HEK293T (cell line): ENCODE data around the gene HECTD1.

Experiments used
- ELF4 ChIP-seq: fragments of 450-650 bp; IDR thresholded peaks from 2 replicates; pipeline ENCODE4 v1.6.1; 2017; ENCODE audit warnings: antibody characterized with exemption
- FOXK2 ChIP-seq: fragments of 450-650 bp; IDR thresholded peaks from 2 replicates; pipeline ENCODE4 v1.6.1; 2016; ENCODE audit warnings: mild to moderate bottlenecking
- FOXM1 ChIP-seq: fragments of 450-650 bp; IDR thresholded peaks from 2 replicates; pipeline ENCODE4 v1.6.1; 2017; ENCODE audit warnings: mild to moderate bottlenecking, borderline replicate concordance
- LEF1 ChIP-seq: fragments of 450-650 bp; IDR thresholded peaks from 2 replicates; pipeline ENCODE4 v1.6.1; 2017; ENCODE audit warnings: mild to moderate bottlenecking, borderline replicate concordance
- TARDBP ChIP-seq: fragments of 450-650 bp; IDR thresholded peaks from 2 replicates; pipeline ENCODE4 v1.6.1; 2016

DNA sequence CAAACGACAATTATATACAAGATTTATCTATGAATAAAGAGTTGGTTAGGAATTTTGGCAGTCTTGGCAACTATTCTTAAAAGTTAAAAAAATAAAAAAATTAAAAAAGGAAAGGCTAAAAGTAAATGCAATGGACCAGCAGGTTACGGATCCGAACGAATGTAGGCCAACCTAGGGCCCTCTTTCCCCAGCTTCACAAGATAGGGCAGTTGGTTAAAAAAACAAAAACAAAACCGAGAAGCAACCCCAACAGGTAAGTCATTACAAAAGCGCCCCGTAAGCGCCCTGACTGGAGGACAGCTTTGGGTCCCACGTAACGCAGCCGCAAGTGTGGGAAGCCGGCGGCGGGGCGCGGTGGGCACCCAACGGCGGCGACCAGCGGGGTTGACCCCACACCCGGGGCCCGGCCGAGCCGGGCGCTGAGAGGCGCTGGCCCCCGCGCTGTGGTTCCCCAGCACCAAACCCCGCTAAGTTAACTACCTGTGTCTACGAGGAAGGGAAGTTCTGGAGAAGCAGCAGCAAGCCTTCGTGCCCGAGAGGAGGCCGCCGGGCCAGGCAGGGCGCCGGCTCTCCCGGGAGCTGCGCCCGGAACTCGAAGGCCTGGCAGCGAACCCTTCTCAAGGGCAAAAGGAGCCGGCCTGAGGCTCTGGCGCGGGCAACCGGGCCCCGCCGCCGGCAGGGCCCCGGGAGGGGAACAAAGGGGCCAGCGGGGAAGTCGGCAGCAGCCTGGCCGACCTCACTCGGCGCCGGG, 882 bp downstream of the HECTD1 start:
- TF ChIP-seq TARDBP (no peak), FOXK2 (no peak), FOXM1 (no peak), ELF4 (no peak), LEF1 (no peak)
